ENCODE measurements around the gene ID3. TPM values are rescaled to one million over a fixed set of nuclear protein-coding genes. Genes with fewer than 3 reads are reported as not detected.

Gene ID3
- total RNA-seq, 2 experiments from 2014 or later = 14.4 to 34.2 TPM

DNA sequence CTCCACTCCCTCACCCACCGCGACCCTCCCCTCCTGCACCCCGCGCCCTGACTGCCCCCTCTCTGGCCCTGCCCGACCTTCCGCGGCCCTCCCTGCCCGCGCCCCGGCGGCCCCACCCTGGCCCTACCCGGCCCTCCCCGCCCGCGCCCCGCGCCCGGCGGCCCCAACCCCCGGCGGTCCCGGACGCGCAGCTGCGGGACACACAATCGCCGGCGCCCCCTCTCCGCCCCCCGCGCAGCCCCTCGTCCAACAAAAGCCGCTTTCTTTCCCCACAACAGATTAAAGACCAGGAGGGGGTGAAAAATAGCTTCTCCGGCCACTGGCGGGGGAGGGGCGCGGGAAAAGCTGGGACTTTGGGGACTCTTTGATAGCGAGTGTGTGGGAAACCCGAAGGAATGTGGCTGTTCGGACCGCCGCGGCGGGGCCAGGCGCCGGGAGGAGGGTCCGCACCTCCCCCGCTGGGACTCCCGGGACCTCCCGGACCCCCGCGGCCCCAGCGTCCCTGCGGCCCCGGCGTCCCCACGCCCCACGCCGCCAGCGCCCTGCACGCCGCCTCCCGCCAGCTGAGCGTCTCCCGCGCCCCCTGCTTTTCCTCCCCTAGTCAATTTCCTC, 8.8 kb upstream of the ID3 start:
- no peak for ATAC-seq
- Mint-ChIP-seq H3K36me3 (peaks cover 1% of the 10 kb centered on the region), H3K27ac (no peak overlapping the region), H3K27me3 (peaks cover 69% of the 10 kb centered on the region), H3K4me1 (peaks cover 6% of the 10 kb centered on the region), H3K4me3 (peak overlapping the region; percentile 50), H3K9me3 (ENCODE audit: low read depth) (no peaks in the 10 kb centered on the region)
- DNase-seq = no peak
- CTCF ChIA-PET = interaction anchor here (1.3 kb wide), 1 partner anchor 69 kb away, joined by 5 read pairs; no protein-coding TSS in a partner anchor

DNA sequence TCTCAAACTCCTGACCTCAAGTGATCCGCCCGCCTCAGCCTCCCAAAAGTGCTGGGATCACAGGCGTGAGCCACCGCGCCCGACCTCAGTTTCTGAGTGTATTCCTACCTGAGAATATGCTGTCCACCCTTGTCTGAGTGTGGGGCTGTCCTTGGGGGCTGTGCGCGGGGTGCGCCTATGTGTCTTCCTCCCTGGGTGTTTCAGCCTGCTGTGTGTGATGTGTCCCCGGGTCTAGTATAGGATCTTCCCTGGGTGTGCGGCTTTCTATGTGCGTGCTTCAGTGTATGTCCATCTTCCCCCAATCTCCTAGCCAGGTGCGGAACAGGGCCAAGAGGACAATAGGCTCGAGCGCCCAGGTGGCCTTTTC, 8.3 kb upstream of the ID3 start:
- ATAC-seq = no peak
- peaks cover 71% of the 10 kb centered on the region for H3K27me3 Mint-ChIP-seq

DNA sequence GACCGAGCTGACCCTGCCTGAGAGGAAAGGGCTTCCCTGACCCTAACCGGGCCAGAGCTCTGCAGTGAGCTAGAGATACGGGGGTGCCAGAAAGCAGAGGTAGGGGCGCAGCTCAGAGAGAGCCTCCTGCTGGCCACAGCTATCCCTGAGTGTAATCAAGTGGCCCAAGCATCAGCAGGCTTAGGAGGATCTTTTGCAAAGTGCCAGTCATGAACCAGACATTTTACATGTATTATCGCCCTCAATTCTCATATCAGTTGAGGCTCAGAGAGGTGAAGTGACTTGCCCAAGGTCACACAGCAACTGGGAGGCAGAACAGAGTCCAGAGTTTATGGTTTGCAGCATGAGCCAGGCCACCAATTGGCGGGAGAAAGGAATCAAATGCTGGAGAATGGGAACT, 7.0 kb upstream of the ID3 start:
- ATAC-seq (no peak), DNase-seq (no peak)
- Mint-ChIP-seq H3K4me3 (no peak overlapping the region), H3K4me1 (peaks cover 13% of the 10 kb centered on the region), H3K27ac (no peak overlapping the region), H3K36me3 (peaks cover 1% of the 10 kb centered on the region), H3K27me3 (peaks cover 78% of the 10 kb centered on the region), H3K9me3 (ENCODE audit: low read depth) (no peaks in the 10 kb centered on the region)
- CTCF ChIA-PET = interaction anchor here (1.0 to 3.4 kb wide), 6 partner anchors 9 to 71 kb away, joined by 3 to 14 read pairs (median 3); no protein-coding TSS in a partner anchor

More for the DNA sequence above, 8.3 kb upstream of the ID3 start:
- CTCF ChIA-PET = interaction anchor here (1.0 to 1.4 kb wide), 3 partner anchors 10 to 70 kb away, joined by 3 to 5 read pairs (median 3); no protein-coding TSS in a partner anchor
- H3K4me1 Mint-ChIP-seq = peaks cover 7% of the 10 kb centered on the region
- H3K27ac Mint-ChIP-seq = no peak overlapping the region
- no peaks in the 10 kb centered on the region for H3K9me3 Mint-ChIP-seq (ENCODE audit: low read depth)
- no peak for DNase-seq
- no peak overlapping the region for H3K4me3 Mint-ChIP-seq
- peaks cover 1% of the 10 kb centered on the region for H3K36me3 Mint-ChIP-seq

DNA sequence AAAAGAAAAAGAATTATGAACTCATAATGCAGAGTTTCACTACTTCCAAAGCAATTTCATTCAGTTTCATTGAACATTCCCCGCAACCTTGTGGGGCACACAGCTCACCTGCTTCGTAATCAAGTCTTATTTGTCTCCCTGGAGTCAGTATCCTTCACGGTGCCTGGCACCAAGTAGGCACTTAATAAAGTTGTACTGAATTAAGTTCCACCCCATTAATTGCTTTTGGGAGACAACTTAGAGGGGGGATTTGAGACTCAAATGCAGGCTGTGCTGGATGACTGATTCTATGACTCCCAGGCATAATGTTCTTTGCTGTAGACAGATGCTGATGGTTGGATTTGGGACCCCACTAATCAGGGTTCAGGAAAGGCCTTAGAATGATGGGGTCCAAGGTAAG, 6.5 kb upstream of the ID3 start:
- H3K27ac Mint-ChIP-seq = no peak overlapping the region
- DNase-seq (no peak), ATAC-seq (no peak)
- H3K4me3 Mint-ChIP-seq = no peak overlapping the region
- H3K9me3 Mint-ChIP-seq (ENCODE audit: low read depth) = no peaks in the 10 kb centered on the region
- CTCF ChIA-PET = interaction anchor here (1.0 to 3.4 kb wide), 7 partner anchors 10 to 72 kb away, joined by 3 to 14 read pairs (median 4); no protein-coding TSS in a partner anchor
- peaks cover 1% of the 10 kb centered on the region for H3K36me3 Mint-ChIP-seq
- peaks cover 13% of the 10 kb centered on the region for H3K4me1 Mint-ChIP-seq
- peaks cover 80% of the 10 kb centered on the region for H3K27me3 Mint-ChIP-seq

DNA sequence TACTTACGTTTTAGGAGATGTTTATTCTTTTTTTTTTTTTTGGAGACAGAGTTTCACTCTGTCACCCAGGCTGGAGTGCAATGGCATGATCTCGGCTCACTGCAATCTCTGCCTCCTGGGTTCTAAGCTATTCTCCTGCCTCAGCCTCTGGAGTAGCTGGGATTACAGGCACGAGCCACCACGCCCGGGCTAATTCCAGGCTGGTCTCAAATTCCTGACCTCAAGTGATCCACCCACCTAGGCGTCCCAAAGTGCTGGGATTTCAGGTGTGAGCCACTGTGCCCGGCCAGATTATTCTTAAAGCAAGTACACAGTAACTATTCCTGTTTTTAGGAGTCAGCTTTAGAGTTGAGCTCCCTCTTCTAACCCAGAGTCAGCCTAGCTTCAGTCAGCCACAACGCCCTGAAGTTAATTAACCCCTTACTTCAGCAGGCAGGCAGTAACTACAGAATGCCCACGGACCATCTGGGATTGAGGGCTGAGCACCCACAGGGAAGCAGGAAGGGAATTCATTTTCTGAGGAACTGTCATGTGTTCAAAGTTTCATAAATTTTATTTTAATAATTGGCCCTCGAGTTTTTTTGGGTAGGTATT, 5.3 kb upstream of the ID3 start:
- Mint-ChIP-seq H3K27ac (no peak overlapping the region), H3K36me3 (peaks cover 1% of the 10 kb centered on the region), H3K27me3 (peaks cover 80% of the 10 kb centered on the region), H3K4me3 (no peak overlapping the region), H3K4me1 (peaks cover 17% of the 10 kb centered on the region), H3K9me3 (ENCODE audit: low read depth) (no peaks in the 10 kb centered on the region)
- ATAC-seq (no peak), DNase-seq (no peak)
- CTCF ChIA-PET = interaction anchor here (0.8 to 3.4 kb wide), 7 partner anchors 10 to 70 kb away, joined by 3 to 14 read pairs (median 4); no protein-coding TSS in a partner anchor

DNA sequence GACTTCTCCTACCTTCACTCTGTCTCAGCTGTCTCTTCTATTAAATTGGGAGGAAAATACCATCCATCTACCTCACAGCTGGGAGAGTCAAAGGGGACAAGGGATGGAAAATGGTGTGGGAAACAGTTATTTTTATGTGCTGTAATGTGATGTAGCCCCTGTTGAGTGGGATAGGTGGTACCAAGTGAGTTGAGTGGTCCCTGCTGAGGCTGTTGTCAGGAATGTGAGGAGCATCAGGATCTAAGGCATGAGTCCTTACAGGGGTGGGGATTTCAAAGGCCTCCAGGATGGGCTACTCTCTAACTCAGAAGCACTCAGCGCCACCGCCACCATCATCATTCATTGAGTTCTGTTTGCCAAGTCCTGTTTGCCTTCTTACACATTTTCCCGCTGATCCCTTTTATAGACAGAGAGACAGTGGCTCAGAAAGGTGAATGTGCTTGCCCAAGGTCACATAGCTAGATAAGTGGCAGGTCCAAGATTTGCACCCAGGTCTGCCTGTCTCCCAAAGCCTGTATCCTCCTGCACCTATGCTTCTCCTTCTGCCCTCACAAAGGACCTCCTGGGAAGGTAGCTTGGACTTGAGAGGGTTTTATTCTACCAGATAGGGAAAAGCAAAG, 4.6 kb upstream of the ID3 start:
- ATAC-seq (no peak), DNase-seq (no peak)
- Mint-ChIP-seq H3K4me1 (peaks cover 20% of the 10 kb centered on the region), H3K36me3 (peaks cover 1% of the 10 kb centered on the region), H3K27me3 (peaks cover 74% of the 10 kb centered on the region), H3K4me3 (no peak overlapping the region), H3K27ac (no peak overlapping the region), H3K9me3 (ENCODE audit: low read depth) (no peaks in the 10 kb centered on the region)
- CTCF ChIA-PET = interaction anchor here (0.8 to 3.4 kb wide), 5 partner anchors 9 to 71 kb away, joined by 3 to 14 read pairs (median 6); no protein-coding TSS in a partner anchor

DNA sequence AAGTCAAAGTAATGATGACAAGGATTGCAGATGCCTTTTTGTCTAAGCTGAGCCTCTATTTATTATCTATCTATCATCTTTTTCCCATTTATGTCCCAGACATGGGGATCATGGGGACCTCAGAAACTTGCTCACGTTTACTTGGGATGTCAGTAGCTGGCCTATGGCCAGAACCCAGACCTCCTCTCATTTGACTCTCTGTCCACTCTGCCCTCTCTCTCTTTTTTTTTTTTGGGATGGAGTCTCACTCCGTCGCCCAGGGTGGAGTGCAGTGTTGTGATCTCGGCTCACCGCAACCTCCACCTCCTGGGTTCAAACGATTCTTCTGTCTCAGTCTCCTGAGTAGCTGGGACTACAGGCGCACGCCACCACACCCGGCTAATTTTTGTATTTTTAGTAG, 3.7 kb upstream of the ID3 start:
- Mint-ChIP-seq H3K27me3 (peaks cover 69% of the 10 kb centered on the region), H3K27ac (no peak overlapping the region), H3K36me3 (no peaks in the 10 kb centered on the region), H3K4me1 (peaks cover 24% of the 10 kb centered on the region), H3K9me3 (ENCODE audit: low read depth) (no peaks in the 10 kb centered on the region), H3K4me3 (no peak overlapping the region)
- DNase-seq (no peak), ATAC-seq (no peak)
- CTCF ChIA-PET = interaction anchor here (1.5 kb wide), 1 partner anchor 18 kb away, joined by 4 read pairs; no protein-coding TSS in a partner anchor

DNA sequence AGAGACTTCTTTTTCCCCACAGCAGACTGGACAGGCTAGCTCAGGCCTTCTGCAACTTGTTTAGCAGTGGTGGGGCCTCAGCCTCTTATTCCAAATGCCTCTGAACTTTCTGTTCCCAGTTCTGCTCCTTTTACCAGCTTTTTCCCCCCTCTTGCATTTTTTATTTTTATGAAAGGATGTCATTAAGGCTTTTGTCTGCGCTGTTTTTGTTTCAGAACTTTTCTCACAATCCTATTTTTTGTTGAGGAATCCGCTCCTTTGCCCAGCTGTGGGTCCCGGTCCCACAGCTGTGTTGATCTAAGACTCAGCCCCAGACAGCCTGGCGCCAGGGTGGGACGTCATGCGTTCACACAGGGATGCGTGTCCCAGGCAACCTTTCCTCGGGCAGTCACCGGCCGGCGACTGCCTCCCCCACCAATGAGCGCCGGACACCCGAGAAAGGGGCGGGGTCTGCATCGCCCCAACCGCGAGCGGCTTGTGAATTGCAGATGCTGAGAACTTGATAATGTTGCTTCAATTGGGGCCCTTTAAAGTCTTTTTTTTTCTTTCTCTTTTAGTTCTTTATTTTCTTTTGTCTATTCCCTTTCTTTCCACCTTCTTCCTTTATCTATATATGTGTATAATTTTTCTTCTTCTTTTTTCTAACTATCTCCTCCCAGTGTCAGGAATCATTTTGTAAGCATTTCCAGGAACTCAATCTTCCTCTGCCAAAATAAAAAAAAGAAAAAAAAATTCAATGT, 3.0 kb upstream of the ID3 start:
- Mint-ChIP-seq H3K27me3 (peaks cover 63% of the 10 kb centered on the region), H3K9me3 (ENCODE audit: low read depth) (no peaks in the 10 kb centered on the region), H3K27ac (no peak overlapping the region), H3K4me1 (peaks cover 27% of the 10 kb centered on the region), H3K36me3 (no peaks in the 10 kb centered on the region), H3K4me3 (no peak overlapping the region)
- CTCF ChIA-PET = no interaction called here
- no peak for ATAC-seq
- DNase-seq = no peak

DNA sequence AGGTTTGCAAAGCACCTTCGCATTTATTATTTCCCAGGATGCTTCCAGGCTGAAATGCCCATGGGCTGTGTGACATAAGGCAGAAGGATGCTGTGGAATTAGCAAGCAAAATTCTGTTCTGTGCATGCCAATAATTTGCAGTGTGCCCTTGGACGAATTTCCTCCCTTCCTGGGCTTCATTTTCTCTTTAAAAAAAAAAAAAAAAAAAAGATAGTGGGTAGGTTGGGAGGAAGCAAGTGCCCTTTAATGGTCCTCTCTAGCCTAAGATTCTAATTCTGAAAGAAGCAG, 2.5 kb upstream of the ID3 start:
- Mint-ChIP-seq H3K36me3 (no peaks in the 10 kb centered on the region), H3K27ac (no peak overlapping the region), H3K4me1 (peaks cover 31% of the 10 kb centered on the region), H3K4me3 (no peak overlapping the region), H3K27me3 (peaks cover 58% of the 10 kb centered on the region), H3K9me3 (ENCODE audit: low read depth) (no peaks in the 10 kb centered on the region)
- CTCF ChIA-PET = no interaction called here
- ATAC-seq = no peak
- no peak for DNase-seq

DNA sequence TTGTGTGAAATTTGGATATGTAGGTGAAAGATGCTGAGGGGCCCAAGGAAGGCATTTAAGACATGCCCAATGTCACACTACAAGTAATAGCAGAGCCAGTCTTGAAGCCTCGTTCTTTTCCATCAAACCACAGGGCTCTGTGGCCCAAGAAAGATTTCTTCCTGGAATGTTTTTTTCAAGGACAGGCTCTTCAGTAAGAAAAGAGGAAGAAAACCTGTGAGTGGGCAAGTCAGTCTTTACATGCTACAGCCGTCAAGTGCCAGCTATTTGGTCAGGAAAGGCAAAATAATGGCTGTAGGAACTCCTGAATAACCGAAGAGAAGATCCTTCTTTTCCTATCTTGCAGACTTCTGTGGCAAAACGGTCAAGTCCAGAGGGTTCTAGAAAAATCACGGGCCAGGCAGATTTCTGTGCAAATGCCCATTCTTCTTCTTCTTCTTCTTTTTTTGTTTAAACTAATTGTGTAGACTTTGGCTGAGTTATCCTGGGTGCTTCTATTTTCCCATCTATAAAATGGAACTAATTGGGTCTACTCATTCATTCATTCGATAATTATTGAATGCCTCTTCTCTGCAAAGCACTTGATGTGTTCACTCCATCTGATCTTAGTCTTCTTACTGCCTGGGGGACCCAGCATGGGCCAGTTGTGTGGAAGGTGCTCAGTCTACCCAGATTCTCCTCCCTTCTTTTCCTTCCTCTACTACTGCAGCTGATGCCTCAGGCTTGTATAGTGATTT, 1.9 kb upstream of the ID3 start:
- Mint-ChIP-seq H3K4me3 (no peak overlapping the region), H3K27me3 (peaks cover 55% of the 10 kb centered on the region), H3K27ac (no peak overlapping the region), H3K4me1 (peaks cover 36% of the 10 kb centered on the region), H3K36me3 (no peaks in the 10 kb centered on the region), H3K9me3 (ENCODE audit: low read depth) (no peaks in the 10 kb centered on the region)
- ATAC-seq (no peak), DNase-seq (no peak)
- CTCF ChIA-PET = no interaction called here

DNA sequence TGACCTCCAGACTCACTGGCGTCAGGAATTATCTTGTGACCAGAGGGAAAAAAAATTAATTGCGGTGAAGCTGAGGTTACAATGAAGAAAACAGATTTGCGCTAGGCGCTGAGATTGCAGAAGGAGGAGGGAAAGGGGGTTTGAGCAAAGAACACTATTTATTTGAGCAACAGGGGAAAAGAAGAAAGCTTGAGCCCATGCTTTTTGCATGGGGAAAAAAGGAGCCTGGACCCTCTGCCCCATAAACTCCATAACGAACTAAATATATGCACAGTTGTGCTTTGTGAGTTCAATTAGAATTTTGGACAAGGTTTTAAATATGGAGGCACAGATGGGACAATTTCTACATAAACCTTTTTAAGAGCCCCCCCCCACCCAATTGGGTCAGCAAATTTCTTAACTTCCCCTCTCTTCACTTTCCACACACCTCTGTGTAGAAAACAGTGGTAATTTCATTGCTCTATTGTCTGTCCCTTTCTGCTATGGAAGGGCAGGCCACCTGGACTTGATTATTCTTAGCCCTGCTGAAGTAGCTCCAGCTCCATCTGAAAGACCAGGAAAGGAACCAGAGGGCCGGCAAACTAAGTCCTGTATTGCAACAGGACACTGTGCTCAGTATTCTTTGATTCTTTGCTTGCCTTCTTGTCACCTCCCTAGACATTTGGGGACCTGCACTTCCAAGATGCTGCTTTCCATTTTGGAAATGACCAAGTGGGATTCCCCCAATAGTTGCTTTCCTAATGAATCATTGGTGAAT, 862 bp upstream of the ID3 start:
- no peak for DNase-seq
- CTCF ChIA-PET = interaction anchor here (0.9 to 23.4 kb wide), 12 partner anchors 14 to 132 kb away, joined by 3 to 753 read pairs (median 6); no protein-coding TSS in a partner anchor
- H3K27ac Mint-ChIP-seq = no peak overlapping the region
- no peak for ATAC-seq
- H3K9me3 Mint-ChIP-seq (ENCODE audit: low read depth) = no peaks in the 10 kb centered on the region
- no peaks in the 10 kb centered on the region for H3K36me3 Mint-ChIP-seq
- peaks cover 47% of the 10 kb centered on the region for H3K27me3 Mint-ChIP-seq
- H3K4me1 Mint-ChIP-seq = peaks cover 47% of the 10 kb centered on the region
- H3K4me3 Mint-ChIP-seq = peak overlapping the region; percentile 84

DNA sequence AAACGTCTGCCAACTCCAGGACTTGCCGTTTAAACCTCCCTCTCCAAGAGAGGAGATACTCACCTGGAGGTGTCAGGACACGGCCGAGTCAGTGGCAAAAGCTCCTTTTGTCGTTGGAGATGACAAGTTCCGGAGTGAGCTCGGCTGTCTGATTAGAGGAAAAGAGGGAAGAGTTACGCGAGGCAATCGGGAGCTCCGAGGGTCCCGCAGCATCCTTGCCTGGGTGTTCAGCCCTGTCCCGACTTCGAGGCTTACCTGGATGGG, 497 bp downstream of the ID3 start:
- CTCF ChIA-PET = interaction anchor here (1.0 to 23.4 kb wide), 13 partner anchors 13 to 134 kb away, joined by 3 to 753 read pairs (median 6); partner anchors contain the start of gene E2F2
- Mint-ChIP-seq H3K36me3 (no peaks in the 10 kb centered on the region), H3K4me1 (peaks cover 56% of the 10 kb centered on the region), H3K27me3 (peaks cover 41% of the 10 kb centered on the region), H3K4me3 (peak overlapping the region; percentile 84), H3K27ac (peak overlapping the region; percentile 71), H3K9me3 (ENCODE audit: low read depth) (no peaks in the 10 kb centered on the region)
- ATAC-seq (no peak), DNase-seq (no peak)

Measured in activated CD8-positive, alpha-beta memory T cell treated with anti-CD3 and anti-CD28 coated beads, Interleukin-2, amount 10 ng/mL, durations not matched to agents 7 days and 5 days (primary cell).